Brain microvascular endothelial cell (primary cell): ENCODE results near the gene IFNA4.
"Not testable (repeated sequence)": the region's sequence is repeated elsewhere in the genome, so short reads cannot be mapped to it uniquely, and the experiment has no call there.

Source experiments
- DNase-seq: peaks from one replicate; pipeline ENCODE4 v3.0.0-alpha.2; 2020
- H3K27ac ChIP-seq: fragments of 250-450 bp; sonication (Bioruptor Pico); 2 replicates; pipeline ENCODE4 v1.5.1; 2020; ENCODE audit warnings: mild to moderate bottlenecking, moderate library complexity
- H3K27me3 ChIP-seq: fragments of 250-450 bp; sonication (Bioruptor Pico); replicated peaks from 2 replicates; pipeline ENCODE4 v1.5.1; 2020; ENCODE audit warnings: mild to moderate bottlenecking
- H3K36me3 ChIP-seq: fragments of 250-450 bp; sonication (Bioruptor Pico); replicated peaks from 2 replicates; pipeline ENCODE4 v1.5.1; 2020; ENCODE audit warnings: mild to moderate bottlenecking
- H3K4me3 ChIP-seq: 2 replicates; pipeline ENCODE4 v1.5.1; 2011; ENCODE audit warnings: low read depth, mild to moderate bottlenecking, control low read depth, low read length, moderate library complexity
- in situ Hi-C: cut with HindIII; loops from 2 replicates; pipeline ENCODE4 v1.10.0; 2017; ENCODE audit warnings: low sequenced_read_pairs, low pct_ligation_motif_present
- TF ChIP-seq, protein P1 (sequence below): IDR thresholded peaks from 2 replicates; pipeline ENCODE4 v1.5.1; 2011; ENCODE audit warnings: low read depth, mild to moderate bottlenecking, moderate library complexity, low read length, control low read depth, inconsistent platforms; ENCODE audit errors: missing control alignments

IFNA4 gene

DNA sequence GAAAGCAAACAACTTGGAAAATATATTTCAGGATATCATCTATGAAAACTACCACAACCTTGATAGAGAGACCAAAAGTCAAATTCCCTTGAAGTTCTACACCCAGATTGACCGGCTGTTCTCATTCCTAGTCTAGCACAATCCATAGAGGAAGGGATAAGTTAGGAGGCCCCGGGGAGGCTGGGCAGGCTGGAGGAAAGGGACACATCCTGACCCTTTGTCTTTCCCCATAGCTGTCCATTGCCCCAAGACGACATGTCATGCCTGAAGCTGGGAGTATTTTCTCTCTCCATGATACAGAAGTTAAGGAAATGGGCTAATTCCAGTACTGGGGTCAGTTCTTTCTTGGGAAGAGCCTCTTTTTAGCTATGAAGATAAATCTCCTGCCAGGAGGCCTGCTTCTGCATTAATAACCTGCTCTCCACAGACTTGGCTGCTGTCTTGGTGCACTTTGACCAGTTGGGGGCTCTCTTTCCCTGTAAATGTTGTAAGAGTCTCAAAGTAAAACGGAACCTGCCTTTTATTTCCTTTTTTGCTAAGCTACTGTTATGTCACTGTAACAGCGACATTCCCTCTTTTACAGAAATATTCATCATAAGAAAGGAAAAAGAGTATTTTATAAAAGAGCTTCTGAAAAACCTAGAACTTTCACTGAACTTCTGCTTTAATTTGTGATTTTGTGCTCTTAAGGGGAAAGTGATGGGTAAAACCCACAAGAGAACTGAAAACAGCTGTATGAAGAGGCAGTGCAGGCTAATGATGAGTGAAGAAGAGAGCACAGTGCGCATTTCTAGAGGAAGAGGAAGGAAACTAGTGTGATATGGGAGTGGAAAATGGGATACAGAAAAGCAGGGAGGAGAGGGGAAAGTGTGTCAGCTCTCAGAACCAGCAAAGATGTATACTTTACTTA, 7.7 kb upstream of the IFNA4 start:
- in situ Hi-C loops, H3K27me3 ChIP-seq, H3K27ac ChIP-seq, H3K4me3 ChIP-seq, H3K36me3 ChIP-seq: not testable (repeated sequence)
- TF ChIP-seq, protein P1, sequence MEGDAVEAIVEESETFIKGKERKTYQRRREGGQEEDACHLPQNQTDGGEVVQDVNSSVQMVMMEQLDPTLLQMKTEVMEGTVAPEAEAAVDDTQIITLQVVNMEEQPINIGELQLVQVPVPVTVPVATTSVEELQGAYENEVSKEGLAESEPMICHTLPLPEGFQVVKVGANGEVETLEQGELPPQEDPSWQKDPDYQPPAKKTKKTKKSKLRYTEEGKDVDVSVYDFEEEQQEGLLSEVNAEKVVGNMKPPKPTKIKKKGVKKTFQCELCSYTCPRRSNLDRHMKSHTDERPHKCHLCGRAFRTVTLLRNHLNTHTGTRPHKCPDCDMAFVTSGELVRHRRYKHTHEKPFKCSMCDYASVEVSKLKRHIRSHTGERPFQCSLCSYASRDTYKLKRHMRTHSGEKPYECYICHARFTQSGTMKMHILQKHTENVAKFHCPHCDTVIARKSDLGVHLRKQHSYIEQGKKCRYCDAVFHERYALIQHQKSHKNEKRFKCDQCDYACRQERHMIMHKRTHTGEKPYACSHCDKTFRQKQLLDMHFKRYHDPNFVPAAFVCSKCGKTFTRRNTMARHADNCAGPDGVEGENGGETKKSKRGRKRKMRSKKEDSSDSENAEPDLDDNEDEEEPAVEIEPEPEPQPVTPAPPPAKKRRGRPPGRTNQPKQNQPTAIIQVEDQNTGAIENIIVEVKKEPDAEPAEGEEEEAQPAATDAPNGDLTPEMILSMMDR: peak; percentile 66
- peak; percentile 53 for DNase-seq

DNA sequence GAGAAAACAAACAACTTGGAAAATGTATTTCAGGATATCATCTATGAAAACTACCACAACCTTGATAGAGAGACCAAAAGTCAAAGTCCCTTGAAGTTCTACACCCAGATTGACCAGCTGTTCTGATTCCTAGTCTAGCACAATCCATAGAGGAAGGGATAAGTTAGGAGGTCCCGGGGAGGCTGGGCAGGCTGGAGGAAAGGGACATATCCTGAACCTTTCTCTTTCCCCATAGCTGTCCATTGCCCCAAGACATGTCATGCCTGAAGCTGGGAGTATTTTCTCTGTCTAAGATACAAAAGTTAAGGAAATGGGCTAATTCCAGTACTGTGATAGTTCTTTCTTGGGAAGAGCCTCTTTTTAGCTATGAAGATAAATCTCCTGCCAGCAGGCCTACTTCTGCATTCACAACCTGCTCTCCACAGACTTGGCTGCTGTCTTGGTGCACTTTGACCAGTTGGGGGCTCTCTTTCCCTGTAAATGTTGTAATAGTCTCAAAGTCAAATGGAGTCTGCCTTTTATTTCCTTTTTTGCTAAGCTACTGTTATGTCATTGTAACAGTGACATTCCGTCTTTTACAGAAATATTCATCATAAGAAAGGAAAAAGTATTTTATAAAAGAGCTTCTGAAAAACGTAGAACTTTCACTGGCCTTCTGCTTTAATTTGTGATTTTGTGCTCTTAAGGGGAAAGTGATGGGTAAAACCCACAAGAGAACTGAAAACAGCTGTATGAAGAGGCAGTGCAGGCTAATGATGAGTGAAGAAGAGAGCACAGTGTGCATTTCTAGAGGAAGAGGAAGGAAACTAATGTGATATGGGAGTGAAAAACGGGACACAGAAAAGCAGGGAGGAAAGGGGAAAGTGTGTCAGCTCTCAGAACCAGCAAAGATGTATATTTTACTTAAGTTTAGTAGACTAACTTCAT, 4.3 kb downstream of the IFNA4 start:
- H3K4me3 ChIP-seq, H3K27me3 ChIP-seq, H3K36me3 ChIP-seq, H3K27ac ChIP-seq, in situ Hi-C loops: not testable (repeated sequence)
- TF ChIP-seq, protein P1: peak; percentile 67
- DNase-seq: peak; percentile 44

DNA sequence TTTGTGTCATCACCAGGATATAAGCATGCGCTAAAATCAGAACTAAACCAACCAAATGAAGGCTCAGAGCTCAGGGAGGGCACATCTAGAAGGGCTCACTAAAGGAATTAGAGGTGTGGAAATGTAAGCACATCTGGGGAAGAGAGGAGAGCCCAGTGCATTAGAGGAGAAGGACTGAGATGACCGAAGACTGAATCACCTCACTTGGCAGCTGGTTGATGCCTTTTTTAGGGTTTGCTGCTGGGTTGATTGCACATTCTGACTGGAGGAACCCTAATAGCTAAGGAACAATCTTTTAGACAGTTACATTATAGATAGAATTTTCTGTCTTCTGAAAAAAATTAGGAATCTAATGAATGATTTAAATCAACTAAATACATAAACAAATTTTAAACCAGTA, 12.7 kb downstream of the IFNA4 start:
- no peak overlapping the region for H3K27ac ChIP-seq
- no peak overlapping the region for H3K4me3 ChIP-seq
- in situ Hi-C loops: no loop called here
- no peaks in the 10 kb centered on the region for H3K27me3 ChIP-seq
- TF ChIP-seq, protein P1: no peak
- no peak for DNase-seq
- H3K36me3 ChIP-seq: no peaks in the 10 kb centered on the region

DNA sequence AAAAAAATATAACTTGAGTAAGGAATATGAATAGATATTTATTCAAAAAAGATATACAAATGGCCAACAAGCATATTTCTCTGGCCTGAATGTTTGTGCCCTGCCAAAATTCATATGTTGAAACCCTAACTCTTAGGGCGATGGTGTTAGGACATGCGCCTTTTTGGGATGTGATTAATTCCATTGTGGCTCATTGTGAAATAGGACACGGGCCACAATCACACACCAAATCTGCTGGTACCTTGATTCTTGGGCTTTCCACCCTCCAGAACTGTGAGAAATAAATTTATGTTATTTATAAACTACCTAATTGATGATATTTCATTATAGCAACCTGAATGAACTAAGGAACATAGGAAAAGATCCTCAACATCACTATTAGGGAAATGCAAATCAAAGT, 15.2 kb downstream of the IFNA4 start:
- TF ChIP-seq, protein P1: no peak
- Histone ChIP-seq H3K36me3 (no peaks in the 10 kb centered on the region), H3K4me3 (no peak overlapping the region), H3K27ac (no peak overlapping the region), H3K27me3 (no peaks in the 10 kb centered on the region)
- DNase-seq: no peak
- in situ Hi-C loops: no loop called here

DNA sequence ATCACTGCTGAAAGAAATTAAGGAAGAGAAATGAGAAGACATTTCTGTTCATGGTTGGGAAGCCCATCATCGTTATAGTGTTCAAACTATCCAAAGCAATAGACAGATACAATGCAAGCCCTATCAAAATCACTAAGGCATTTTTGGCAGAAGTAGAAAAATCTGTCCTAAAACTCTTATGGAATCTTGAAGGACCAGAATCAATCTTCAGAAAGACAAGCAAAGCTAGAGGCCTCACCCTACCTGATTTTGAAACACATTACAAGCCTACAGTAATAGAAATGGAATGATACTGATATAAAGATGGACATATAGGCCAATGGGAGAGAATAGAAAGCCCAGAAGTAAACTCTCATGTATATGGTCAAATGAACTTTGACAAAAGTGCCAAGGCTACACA, 16.0 kb downstream of the IFNA4 start:
- TF ChIP-seq, protein P1: no peak
- Histone ChIP-seq H3K4me3 (no peak overlapping the region), H3K27me3 (no peaks in the 10 kb centered on the region), H3K36me3 (no peaks in the 10 kb centered on the region), H3K27ac (no peak overlapping the region)
- DNase-seq: no peak
- in situ Hi-C loops: no loop called here

DNA sequence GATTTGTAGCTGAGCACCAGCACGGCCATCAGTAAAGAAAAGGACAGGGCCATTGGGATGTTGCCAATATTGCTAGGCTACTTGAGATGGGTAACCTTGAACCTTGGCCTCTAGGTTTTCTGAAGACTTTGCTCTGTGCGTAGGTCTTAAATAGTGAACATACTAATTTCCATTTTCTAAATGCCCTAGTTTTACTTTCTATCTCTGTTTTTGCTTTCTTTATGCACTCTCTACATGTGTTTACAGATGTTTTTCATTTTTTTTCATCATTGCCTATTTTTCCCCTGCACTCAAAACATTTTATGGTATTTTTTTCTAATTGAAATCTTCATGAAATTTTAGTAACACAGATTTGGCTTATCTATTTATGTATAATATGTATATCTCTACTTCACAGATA, 20.8 kb downstream of the IFNA4 start, which contains the start of gene IFNA21:
Gene IFNA21 (minus strand): TSS at position 101 of the 400 bp plus-strand sequence. CDS start 48 bp downstream, at position 53.
- H3K27me3 ChIP-seq, DNase-seq, H3K36me3 ChIP-seq, H3K4me3 ChIP-seq, H3K27ac ChIP-seq, in situ Hi-C loops: not testable (repeated sequence)
